Endothelial cell of umbilical vein (primary cell): ENCODE measurements around the gene EXOC3. TPM values are rescaled to one million over a fixed set of nuclear protein-coding genes. Genes with fewer than 3 reads are reported as not detected.
A peak's percentile ranks its signal among the peaks of the same experiment; 100 is the strongest.

Source experiments
- BruUV-seq: library from RNA; stranded (reverse); fragments of 400-500 nt; replicated peaks from 2 replicates; lab custom pipeline; 2021; lab: Mats Ljungman, UMichigan
- CTCF ChIA-PET: fragments of 300-600, 350-600 bp; sonication (Branson Sonifier 250); formaldehyde crosslinking; loops from one replicate; lab custom pipeline; 2021; ENCODE audit warnings: antibody characterized with exemption, inconsistent platforms; lab: Charles Lee
- POLR2A ChIA-PET: fragments of 300-600, 350-600 bp; sonication (Branson Sonifier 250); formaldehyde crosslinking; loops from one replicate; lab custom pipeline; 2021; ENCODE audit warnings: antibody characterized with exemption, inconsistent platforms; lab: Charles Lee
- DNase-seq: peaks from one replicate; pipeline ENCODE4 v3.0.0-alpha.2; 2011; ENCODE audit warnings: low read depth, low spot score
- FAIRE-seq: peaks from 2 replicates; lab custom pipeline; 2011; peaks lifted over from hg19 to GRCh38; lab: Jason Lieb, UNC
- H2AFZ ChIP-seq: 2 replicates; pipeline ENCODE4 v1.6.0; 2012; ENCODE audit warnings: low read depth, low read length, control low read depth, inconsistent platforms
- H3K27ac ChIP-seq: 2 replicates; pipeline ENCODE4 v1.5.1; 2011; ENCODE audit warnings: low read depth, mild to moderate bottlenecking, control low read depth, low read length, moderate library complexity; ENCODE audit not compliant: insufficient read depth
- H3K27me3 ChIP-seq, 2 experiments: 2 replicates each; pipeline versions ENCODE4 v1.6.0 to v1.6.1; 2011; ENCODE audit warnings: low read length in 2 of 2, mixed read lengths in 1 of 2; ENCODE audit not compliant: control insufficient read depth in 2 of 2, insufficient read depth in 2 of 2
- H3K36me3 ChIP-seq, 2 experiments: 2 replicates in 1 of 2; 3 replicates in 1 of 2; pipeline ENCODE4 v1.5.1; 2011; ENCODE audit warnings: low read length in 2 of 2, mild to moderate bottlenecking in 1 of 2, moderate library complexity in 1 of 2; ENCODE audit not compliant: control insufficient read depth in 2 of 2, insufficient read depth in 2 of 2; ENCODE audit errors: extremely low read depth in 1 of 2
- H3K4me1 ChIP-seq: 3 replicates; pipeline ENCODE4 v1.5.1; 2011; ENCODE audit warnings: mild to moderate bottlenecking, low read length; ENCODE audit not compliant: control insufficient read depth, insufficient read depth; ENCODE audit errors: extremely low read depth
- H3K4me2 ChIP-seq: 2 replicates; pipeline ENCODE4 v1.6.1; 2011; ENCODE audit warnings: low read length, control low read depth, mixed read lengths; ENCODE audit not compliant: insufficient read depth
- H3K4me3 ChIP-seq, 3 experiments: fragments of 200-600 bp in 1 of 3; sonication (generic), shearing (Covaris generic) in 1 of 3; replicated peaks in 1 of 3; 2 replicates each; pipeline ENCODE4 v1.5.1; 2011 to 2016; ENCODE audit warnings: control low read depth in 3 of 3, low read length in 3 of 3, mild to moderate bottlenecking in 2 of 3, inconsistent platforms in 1 of 3, low read depth in 1 of 3, moderate library complexity in 1 of 3; ENCODE audit not compliant: insufficient read depth in 1 of 3
- H3K79me2 ChIP-seq: 2 replicates; pipeline ENCODE4 v1.6.0; 2012; ENCODE audit warnings: low read length, inconsistent platforms; ENCODE audit not compliant: control insufficient read depth, insufficient read depth
- H3K9ac ChIP-seq: replicated peaks from 2 replicates; pipeline ENCODE3; 2011; ENCODE audit warnings: low read length, control low read depth; ENCODE audit not compliant: insufficient read depth; ENCODE audit errors: extremely low read depth
- H3K9me1 ChIP-seq: replicated peaks from 3 replicates; pipeline ENCODE4 v1.6.0; 2011; ENCODE audit warnings: mild to moderate bottlenecking, low read length; ENCODE audit not compliant: control insufficient read depth, insufficient read depth; ENCODE audit errors: extremely low read depth
- H3K9me3 ChIP-seq: replicated peaks from 2 replicates; pipeline ENCODE4 v1.5.1; 2012; ENCODE audit warnings: low read length, inconsistent platforms; ENCODE audit not compliant: control insufficient read depth, insufficient read depth
- H4K20me1 ChIP-seq: replicated peaks from 2 replicates; pipeline ENCODE3; 2011; ENCODE audit warnings: mild to moderate bottlenecking, low read length; ENCODE audit not compliant: control insufficient read depth, insufficient read depth; ENCODE audit errors: extremely low read depth
- EZH2 ChIP-seq: IDR thresholded peaks from 2 replicates; pipeline ENCODE4 v1.6.1; 2012; ENCODE audit warnings: borderline replicate concordance, low read depth, mild to moderate bottlenecking, moderate library complexity, low read length, inconsistent platforms; ENCODE audit not compliant: severe bottlenecking
- FOS ChIP-seq: IDR thresholded peaks from 2 replicates; pipeline ENCODE4 v1.6.1; 2011; ENCODE audit warnings: mild to moderate bottlenecking, low read length, moderate library complexity, borderline replicate concordance; ENCODE audit not compliant: insufficient read depth
- GATA2 ChIP-seq: IDR thresholded peaks from 2 replicates; pipeline ENCODE4 v1.7.0; 2011; ENCODE audit warnings: low read depth, mild to moderate bottlenecking, moderate library complexity, mixed read lengths, low read length; ENCODE audit not compliant: insufficient read length, insufficient read depth
- JUN ChIP-seq: IDR thresholded peaks from 2 replicates; pipeline ENCODE4 v1.6.1; 2011; ENCODE audit warnings: borderline replicate concordance, low read depth; ENCODE audit not compliant: insufficient read length, insufficient read depth
- MYC ChIP-seq: IDR thresholded peaks from one replicate; pipeline ENCODE4 v1.6.1; 2011; ENCODE audit warnings: mild to moderate bottlenecking, low read depth, low read length
- POLR2A ChIP-seq: IDR thresholded peaks from 2 replicates; pipeline ENCODE4 v1.6.1; 2012; ENCODE audit warnings: low read depth, mild to moderate bottlenecking, control low read depth, low read length
- POLR2AphosphoS5 ChIP-seq: IDR thresholded peaks from 2 replicates; pipeline ENCODE4 v1.6.1; 2012; ENCODE audit warnings: low read depth, mild to moderate bottlenecking, control low read depth, low read length, moderate library complexity; ENCODE audit not compliant: insufficient read depth
- dilution Hi-C: fragments of 300-500 bp; cut with MboI; formaldehyde crosslinking; loops from one replicate; pipeline ENCODE4 v1.15.0; 2019; ENCODE audit warnings: low sequenced_read_pairs; ENCODE audit not compliant: extremely low pct_ligation_motif_present
- intact Hi-C: fragments of 100-400 bp; cut with micrococcal nuclease; formaldehyde crosslinking; loops from one replicate; pipeline ENCODE4 v1.10.0; 2022
- polyA plus RNA-seq, 4 experiments: library from polyadenylated mRNA; depleted of rRNA in 3 of 4; stranded (reverse) in 3 of 4; unstranded in 1 of 4; fragments of >200 nt; gene quantifications; 2 replicates each; pipeline versions ENCODE4 v1.2.1 to v1.2.3, GENCODE V29; 2011 to 2012; ENCODE audit warnings: missing spikeins in 1 of 4
- total RNA-seq: library from RNA; stranded (reverse); gene quantifications from 2 replicates; pipeline ENCODE4 v1.2.3, GENCODE V29; 2021
- TF ChIP-seq, protein P1 (sequence below), 2 donors: IDR thresholded peaks; 1 replicate in 1 of 2; 2 replicates in 1 of 2; pipeline ENCODE4 v1.5.1; 2011; ENCODE audit warnings: low read length in 2 of 2, mild to moderate bottlenecking in 2 of 2, moderate library complexity in 2 of 2, control low read depth in 1 of 2, inconsistent platforms in 1 of 2, low read depth in 1 of 2; ENCODE audit not compliant: insufficient read depth in 1 of 2; ENCODE audit errors: extremely low read depth in 1 of 2
- TF ChIP-seq, protein P2 (sequence below): IDR thresholded peaks from 2 replicates; pipeline ENCODE4 v1.6.1; 2011; ENCODE audit not compliant: insufficient read depth, insufficient read length

The EXOC3 gene
- total and polyA plus RNA-seq, 2 donors (not counting 3 experiments of a cell fraction or from before 2014, with no cell fraction given) = 26.4 to 52.9 TPM

- Histone ChIP-seq H3K36me3 (no peaks in the 10 kb centered on the region), H3K4me3 (no peak overlapping the region), H3K4me1 (peaks cover 8% of the 10 kb centered on the region), H3K9me3 (no peaks in the 10 kb centered on the region), H3K9me1 (no peaks in the 10 kb centered on the region), H2AFZ (no peak overlapping the region), H4K20me1 (no peaks in the 10 kb centered on the region), H3K4me2 (peak overlapping the region; percentile 10), H3K9ac (no peak overlapping the region), H3K27me3 (no peaks in the 10 kb centered on the region), H3K79me2 (no peaks in the 10 kb centered on the region), H3K27ac (no peak overlapping the region)
- FAIRE-seq (peak; percentile 59), DNase-seq (peak; percentile 51)
- no TSS peak for BruUV-seq
- ChIA-PET CTCF (interaction anchor here (0.7 to 1.1 kb wide), 4 partner anchors 24 to 90 kb away, joined by 3 to 4 read pairs (median 4); no protein-coding TSS in a partner anchor), POLR2A (no interaction called here)
- TF ChIP-seq JUN = peak; percentile 27
- peak; percentile 68 for TF ChIP-seq FOS
- no peak for TF ChIP-seq GATA2
- intact Hi-C loops = no loop called here
- dilution Hi-C loops = no loop called here
These were observed 35.9 kb upstream of the EXOC3 start for GRCh38 chr5:407051-407450.

GRCh38 chr5:407801-408268 lies 35.1 kb upstream of the EXOC3 start:
- no peak overlapping the region for H3K9ac ChIP-seq
- no peak overlapping the region for H3K27ac ChIP-seq
- FAIRE-seq = no peak
- intact Hi-C loops (no loop called here), dilution Hi-C loops (no loop called here)
- no peak overlapping the region for H2AFZ ChIP-seq
- H3K9me3 ChIP-seq = no peaks in the 10 kb centered on the region
- CTCF ChIA-PET = interaction anchor here (0.8 kb wide), 1 partner anchor 23 kb away, joined by 3 read pairs; no protein-coding TSS in a partner anchor
- no peak for DNase-seq
- H3K36me3 ChIP-seq = no peaks in the 10 kb centered on the region
- H3K4me1 ChIP-seq = peaks cover 8% of the 10 kb centered on the region
- no TSS peak for BruUV-seq
- no peak overlapping the region for H3K4me3 ChIP-seq
- TF ChIP-seq POLR2AphosphoS5 = no peak
- no peak for TF ChIP-seq POLR2A
- TF ChIP-seq, protein P1, sequence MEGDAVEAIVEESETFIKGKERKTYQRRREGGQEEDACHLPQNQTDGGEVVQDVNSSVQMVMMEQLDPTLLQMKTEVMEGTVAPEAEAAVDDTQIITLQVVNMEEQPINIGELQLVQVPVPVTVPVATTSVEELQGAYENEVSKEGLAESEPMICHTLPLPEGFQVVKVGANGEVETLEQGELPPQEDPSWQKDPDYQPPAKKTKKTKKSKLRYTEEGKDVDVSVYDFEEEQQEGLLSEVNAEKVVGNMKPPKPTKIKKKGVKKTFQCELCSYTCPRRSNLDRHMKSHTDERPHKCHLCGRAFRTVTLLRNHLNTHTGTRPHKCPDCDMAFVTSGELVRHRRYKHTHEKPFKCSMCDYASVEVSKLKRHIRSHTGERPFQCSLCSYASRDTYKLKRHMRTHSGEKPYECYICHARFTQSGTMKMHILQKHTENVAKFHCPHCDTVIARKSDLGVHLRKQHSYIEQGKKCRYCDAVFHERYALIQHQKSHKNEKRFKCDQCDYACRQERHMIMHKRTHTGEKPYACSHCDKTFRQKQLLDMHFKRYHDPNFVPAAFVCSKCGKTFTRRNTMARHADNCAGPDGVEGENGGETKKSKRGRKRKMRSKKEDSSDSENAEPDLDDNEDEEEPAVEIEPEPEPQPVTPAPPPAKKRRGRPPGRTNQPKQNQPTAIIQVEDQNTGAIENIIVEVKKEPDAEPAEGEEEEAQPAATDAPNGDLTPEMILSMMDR (IDR thresholded peaks at IDR 0.05; ENCODE audit: extremely low read depth in 1 of 2, insufficient read depth in 1 of 2, low read depth in 1 of 2, low read length in 2 of 2) = no peak
- no peak for TF ChIP-seq EZH2
- no peak for TF ChIP-seq FOS
- TF ChIP-seq, protein P2, sequence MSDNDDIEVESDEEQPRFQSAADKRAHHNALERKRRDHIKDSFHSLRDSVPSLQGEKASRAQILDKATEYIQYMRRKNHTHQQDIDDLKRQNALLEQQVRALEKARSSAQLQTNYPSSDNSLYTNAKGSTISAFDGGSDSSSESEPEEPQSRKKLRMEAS = no peak
- no peak for TF ChIP-seq MYC
- TF ChIP-seq JUN = no peak
- no peak for TF ChIP-seq GATA2
- H3K4me2 ChIP-seq = no peak overlapping the region
- H3K79me2 ChIP-seq = no peaks in the 10 kb centered on the region
- POLR2A ChIA-PET = no interaction called here
- no peaks in the 10 kb centered on the region for H3K27me3 ChIP-seq
- H4K20me1 ChIP-seq = no peaks in the 10 kb centered on the region
- no peaks in the 10 kb centered on the region for H3K9me1 ChIP-seq
